T-helper 2 cell treated with Interferon-gamma antibody and Interleukin-4, amounts not matched to agents 5 μg/mL and 100 μg/mL, for 36 hours (primary cell): ENCODE data around the gene CHD2.
A peak's percentile ranks its signal among the peaks of the same experiment; 100 is the strongest.

Source experiments
- DNase-seq: peaks from one replicate; pipeline ENCODE4 v3.0.0; 2021; ENCODE audit warnings: low spot score
- H3K27ac Mint-ChIP-seq: one replicate; pipeline ENCODE4 v1.8.0; 2021; ENCODE audit warnings: mild to moderate bottlenecking, mixed read lengths
- H3K27me3 Mint-ChIP-seq: one replicate; pipeline ENCODE4 v1.8.0; 2021; ENCODE audit warnings: low read depth, mixed read lengths
- H3K36me3 Mint-ChIP-seq: one replicate; pipeline ENCODE4 v1.8.0; 2021; ENCODE audit warnings: low read depth, mixed read lengths
- H3K4me1 Mint-ChIP-seq: one replicate; pipeline ENCODE4 v1.8.0; 2021; ENCODE audit warnings: low read depth, mixed read lengths
- H3K4me3 Mint-ChIP-seq: one replicate; pipeline ENCODE4 v1.8.0; 2022; ENCODE audit warnings: mild to moderate bottlenecking, moderate library complexity, mixed read lengths
- H3K9me3 Mint-ChIP-seq: one replicate; pipeline ENCODE4 v1.8.0; 2021; ENCODE audit warnings: mixed read lengths

Gene CHD2

GRCh38 chr15:92937901-92938300 is 37.8 kb downstream of the CHD2 start:
- peaks cover 35% of the 10 kb centered on the region for H3K4me1 Mint-ChIP-seq
- H3K4me3 Mint-ChIP-seq, result no peak overlapping the region
- no peak for DNase-seq
- H3K27me3 Mint-ChIP-seq, result no peaks in the 10 kb centered on the region
- H3K9me3 Mint-ChIP-seq, result no peaks in the 10 kb centered on the region
- H3K36me3 Mint-ChIP-seq, result peaks cover 73% of the 10 kb centered on the region
- H3K27ac Mint-ChIP-seq, result no peak overlapping the region

- DNase-seq, result no peak
- Mint-ChIP-seq H3K4me3 (no peak overlapping the region), H3K36me3 (peaks cover 75% of the 10 kb centered on the region), H3K9me3 (no peaks in the 10 kb centered on the region), H3K27me3 (no peaks in the 10 kb centered on the region), H3K27ac (no peak overlapping the region), H3K4me1 (peaks cover 33% of the 10 kb centered on the region)
Observed at GRCh38 chr15:92938387-92938786, 38.3 kb downstream of the CHD2 start.

- DNase-seq, result no peak
- H3K9me3 Mint-ChIP-seq, result peaks cover 17% of the 10 kb centered on the region
- no peaks in the 10 kb centered on the region for H3K27me3 Mint-ChIP-seq
- no peak overlapping the region for H3K27ac Mint-ChIP-seq
- no peak overlapping the region for H3K4me3 Mint-ChIP-seq
- peaks cover 14% of the 10 kb centered on the region for H3K4me1 Mint-ChIP-seq
- H3K36me3 Mint-ChIP-seq, result peaks cover 71% of the 10 kb centered on the region
Observed at GRCh38 chr15:92941668-92942067, 41.5 kb downstream of the CHD2 start.

- Mint-ChIP-seq H3K4me3 (no peak overlapping the region), H3K4me1 (peaks cover 6% of the 10 kb centered on the region), H3K27me3 (no peaks in the 10 kb centered on the region), H3K9me3 (peaks cover 25% of the 10 kb centered on the region), H3K27ac (no peak overlapping the region), H3K36me3 (peaks cover 76% of the 10 kb centered on the region)
- no peak for DNase-seq
Observed at GRCh38 chr15:92942706-92943105, 42.6 kb downstream of the CHD2 start.

- Mint-ChIP-seq H3K36me3 (peaks cover 81% of the 10 kb centered on the region), H3K4me3 (no peak overlapping the region), H3K4me1 (peaks cover 6% of the 10 kb centered on the region), H3K27me3 (no peaks in the 10 kb centered on the region), H3K9me3 (peaks cover 33% of the 10 kb centered on the region), H3K27ac (no peak overlapping the region)
- DNase-seq, result no peak
Observed at GRCh38 chr15:92943581-92943980, 43.5 kb downstream of the CHD2 start.

- peaks cover 48% of the 10 kb centered on the region for H3K9me3 Mint-ChIP-seq
Observed at GRCh38 chr15:92944946-92945521, 44.9 kb downstream of the CHD2 start.

GRCh38 chr15:92947071-92947730 is 47.1 kb downstream of the CHD2 start:
- H3K36me3 Mint-ChIP-seq, result peaks cover 93% of the 10 kb centered on the region
- H3K27ac Mint-ChIP-seq, result no peak overlapping the region
- no peak for DNase-seq
- H3K4me1 Mint-ChIP-seq, result peaks cover 6% of the 10 kb centered on the region
- peaks cover 49% of the 10 kb centered on the region for H3K9me3 Mint-ChIP-seq
- H3K4me3 Mint-ChIP-seq, result no peak overlapping the region
- H3K27me3 Mint-ChIP-seq, result no peaks in the 10 kb centered on the region

More at GRCh38 chr15:92944946-92945521, 44.9 kb downstream of the CHD2 start:
- DNase-seq, result no peak
- Mint-ChIP-seq H3K27me3 (no peaks in the 10 kb centered on the region), H3K4me3 (no peak overlapping the region), H3K36me3 (peaks cover 84% of the 10 kb centered on the region), H3K4me1 (peaks cover 6% of the 10 kb centered on the region), H3K27ac (peak overlapping the region; percentile 5)

GRCh38 chr15:92949604-92950249 is 49.6 kb downstream of the CHD2 start:
- no peak overlapping the region for H3K27ac Mint-ChIP-seq
- peaks cover 90% of the 10 kb centered on the region for H3K36me3 Mint-ChIP-seq
- H3K4me3 Mint-ChIP-seq, result no peak overlapping the region
- H3K27me3 Mint-ChIP-seq, result no peaks in the 10 kb centered on the region
- peaks cover 40% of the 10 kb centered on the region for H3K9me3 Mint-ChIP-seq
- DNase-seq, result no peak
- peaks cover 3% of the 10 kb centered on the region for H3K4me1 Mint-ChIP-seq

GRCh38 chr15:92951800-92952457 is 51.8 kb downstream of the CHD2 start:
- Mint-ChIP-seq H3K36me3 (peaks cover 95% of the 10 kb centered on the region), H3K27ac (no peak overlapping the region)
- no peak for DNase-seq

GRCh38 chr15:92952458-92952850 is 52.3 kb downstream of the CHD2 start:
- Mint-ChIP-seq H3K27me3 (no peaks in the 10 kb centered on the region), H3K9me3 (peaks cover 29% of the 10 kb centered on the region), H3K4me1 (peaks cover 6% of the 10 kb centered on the region), H3K36me3 (peaks cover 95% of the 10 kb centered on the region), H3K4me3 (no peak overlapping the region), H3K27ac (no peak overlapping the region)
- no peak for DNase-seq

More at GRCh38 chr15:92951800-92952457, 51.8 kb downstream of the CHD2 start:
- Mint-ChIP-seq H3K4me3 (no peak overlapping the region), H3K9me3 (peaks cover 34% of the 10 kb centered on the region), H3K27me3 (no peaks in the 10 kb centered on the region), H3K4me1 (peaks cover 3% of the 10 kb centered on the region)

- peaks cover 27% of the 10 kb centered on the region for H3K9me3 Mint-ChIP-seq
- H3K27ac Mint-ChIP-seq, result no peak overlapping the region
- no peak for DNase-seq
- H3K4me1 Mint-ChIP-seq, result peaks cover 13% of the 10 kb centered on the region
- H3K27me3 Mint-ChIP-seq, result no peaks in the 10 kb centered on the region
- H3K36me3 Mint-ChIP-seq, result peaks cover 94% of the 10 kb centered on the region
- H3K4me3 Mint-ChIP-seq, result no peak overlapping the region
Observed at GRCh38 chr15:92953566-92953965, 53.4 kb downstream of the CHD2 start.

GRCh38 chr15:92954002-92954401 is 53.9 kb downstream of the CHD2 start:
- peaks cover 15% of the 10 kb centered on the region for H3K4me1 Mint-ChIP-seq
- peaks cover 27% of the 10 kb centered on the region for H3K9me3 Mint-ChIP-seq
- H3K27me3 Mint-ChIP-seq, result no peaks in the 10 kb centered on the region
- no peak overlapping the region for H3K4me3 Mint-ChIP-seq
- H3K36me3 Mint-ChIP-seq, result peaks cover 94% of the 10 kb centered on the region
- no peak for DNase-seq
- no peak overlapping the region for H3K27ac Mint-ChIP-seq

GRCh38 chr15:92954578-92954977 is 54.5 kb downstream of the CHD2 start:
- Mint-ChIP-seq H3K27ac (no peak overlapping the region), H3K4me3 (no peak overlapping the region), H3K36me3 (peaks cover 94% of the 10 kb centered on the region), H3K27me3 (no peaks in the 10 kb centered on the region), H3K4me1 (peaks cover 16% of the 10 kb centered on the region), H3K9me3 (peaks cover 23% of the 10 kb centered on the region)
- DNase-seq, result no peak

GRCh38 chr15:92955706-92956105 is 55.6 kb downstream of the CHD2 start:
- H3K9me3 Mint-ChIP-seq, result peaks cover 17% of the 10 kb centered on the region
- H3K4me3 Mint-ChIP-seq, result no peak overlapping the region
- no peaks in the 10 kb centered on the region for H3K27me3 Mint-ChIP-seq
- DNase-seq, result no peak
- H3K36me3 Mint-ChIP-seq, result peaks cover 92% of the 10 kb centered on the region
- H3K27ac Mint-ChIP-seq, result no peak overlapping the region
- H3K4me1 Mint-ChIP-seq, result peaks cover 20% of the 10 kb centered on the region
